H9 (cell line): Measurements from ENCODE around the gene ALKAL2. TPM values are rescaled to one million over a fixed set of nuclear protein-coding genes. Genes with fewer than 3 reads are reported as not detected.

Source experiments
- DNase-seq: peaks from one replicate; pipeline ENCODE4 v3.0.0-alpha.2; 2017
- H2AFZ ChIP-seq: one replicate; pipeline ENCODE4 v1.6.1; 2013; ENCODE audit warnings: mild to moderate bottlenecking, low read length, control low read depth, moderate library complexity
- H2AK5ac ChIP-seq: 2 replicates; pipeline ENCODE4 v1.6.1; 2013; ENCODE audit warnings: low read length, control low read depth, mixed read lengths; ENCODE audit not compliant: insufficient read length
- H2BK120ac ChIP-seq: one replicate; pipeline ENCODE4 v1.6.1; 2013; ENCODE audit warnings: low read depth, mild to moderate bottlenecking, low read length, control low read depth, inconsistent platforms; ENCODE audit not compliant: poor library complexity, severe bottlenecking
- H2BK12ac ChIP-seq: 2 replicates; pipeline ENCODE4 v1.6.1; 2013; ENCODE audit warnings: low read length, control low read depth, mixed read lengths, low read depth; ENCODE audit not compliant: insufficient read length
- H2BK15ac ChIP-seq: 2 replicates; pipeline ENCODE4 v1.6.1; 2013; ENCODE audit warnings: low read depth, low read length, control low read depth
- H2BK20ac ChIP-seq: one replicate; pipeline ENCODE4 v1.6.1; 2013; ENCODE audit warnings: low read depth, mild to moderate bottlenecking, low read length, control low read depth, inconsistent platforms; ENCODE audit not compliant: poor library complexity, severe bottlenecking
- H2BK5ac ChIP-seq: 2 replicates; pipeline ENCODE4 v1.6.1; 2013; ENCODE audit warnings: low read length, control low read depth, mixed read lengths; ENCODE audit not compliant: insufficient read length
- H3K14ac ChIP-seq: 2 replicates; pipeline ENCODE4 v1.6.1; 2013; ENCODE audit warnings: low read length, control low read depth; ENCODE audit not compliant: insufficient read depth
- H3K18ac ChIP-seq: 2 replicates; pipeline ENCODE4 v1.6.1; 2013; ENCODE audit warnings: low read depth, mild to moderate bottlenecking, mixed read lengths, low read length, control low read depth; ENCODE audit not compliant: insufficient read length
- H3K23ac ChIP-seq: 2 replicates; pipeline ENCODE4 v1.6.1; 2013; ENCODE audit warnings: low read length, control low read depth, mixed read lengths, low read depth; ENCODE audit not compliant: insufficient read length
- H3K23me2 ChIP-seq: 2 replicates; pipeline ENCODE4 v1.6.1; 2013; ENCODE audit warnings: low read depth, mild to moderate bottlenecking, mixed read lengths, low read length, control low read depth; ENCODE audit not compliant: insufficient read length, poor library complexity, severe bottlenecking
- H3K27ac ChIP-seq: 2 replicates; pipeline ENCODE4 v1.5.1; 2013; ENCODE audit warnings: low read length, control low read depth, mixed read lengths, low read depth; ENCODE audit not compliant: insufficient read length
- H3K27me3 ChIP-seq: 2 replicates; pipeline ENCODE4 v1.6.1; 2013; ENCODE audit warnings: low read length, control low read depth, inconsistent platforms; ENCODE audit not compliant: insufficient read depth
- H3K4ac ChIP-seq: 2 replicates; pipeline ENCODE4 v1.6.1; 2013; ENCODE audit warnings: low read depth, mild to moderate bottlenecking, control low read depth, inconsistent platforms, low read length, moderate library complexity
- H3K4me1 ChIP-seq: 2 replicates; pipeline ENCODE4 v1.6.1; 2013; ENCODE audit warnings: low read length, control low read depth, inconsistent platforms; ENCODE audit not compliant: insufficient read depth
- H3K4me2 ChIP-seq: 2 replicates; pipeline ENCODE4 v1.6.1; 2013; ENCODE audit warnings: low read length, control low read depth, mixed read lengths; ENCODE audit not compliant: insufficient read length, insufficient read depth
- H3K56ac ChIP-seq: 2 replicates; pipeline ENCODE4 v1.6.1; 2013; ENCODE audit warnings: low read depth, mild to moderate bottlenecking, mixed read lengths, low read length, control low read depth; ENCODE audit not compliant: insufficient read length
- H3K79me1 ChIP-seq: 2 replicates; pipeline ENCODE4 v1.6.1; 2013; ENCODE audit warnings: low read depth, mild to moderate bottlenecking, moderate library complexity, low read length, control low read depth, inconsistent platforms; ENCODE audit not compliant: insufficient read depth, poor library complexity, severe bottlenecking
- H3K79me2 ChIP-seq: 2 replicates; pipeline ENCODE4 v1.6.1; 2013; ENCODE audit warnings: low read length, control low read depth, inconsistent platforms; ENCODE audit not compliant: insufficient read depth
- H3K9ac ChIP-seq: 2 replicates; pipeline ENCODE4 v1.6.1; 2013; ENCODE audit warnings: low read length, control low read depth, mixed read lengths; ENCODE audit not compliant: insufficient read length; ENCODE audit errors: extremely low read depth
- H3K9me3 ChIP-seq: one replicate; pipeline ENCODE4 v1.6.1; 2013; ENCODE audit warnings: low read depth, low read length, inconsistent platforms; ENCODE audit not compliant: control insufficient read depth
- H3T11ph ChIP-seq: one replicate; pipeline ENCODE4 v1.6.1; 2013; ENCODE audit warnings: mild to moderate bottlenecking, low read length, control low read depth, inconsistent platforms
- H4K20me1 ChIP-seq: one replicate; pipeline ENCODE4 v1.6.1; 2013; ENCODE audit not compliant: control insufficient read depth, insufficient read length, insufficient read depth
- H4K5ac ChIP-seq: 2 replicates; pipeline ENCODE4 v1.6.1; 2013; ENCODE audit warnings: low read depth, mild to moderate bottlenecking, mixed read lengths, low read length, control low read depth; ENCODE audit not compliant: insufficient read length
- H4K8ac ChIP-seq: replicated peaks from 2 replicates; pipeline ENCODE4 v1.6.1; 2013; ENCODE audit warnings: low read length, control low read depth, mixed read lengths, low read depth; ENCODE audit not compliant: insufficient read length
- H4K91ac ChIP-seq: 2 replicates; pipeline ENCODE4 v1.6.1; 2013; ENCODE audit warnings: low read depth, mild to moderate bottlenecking, moderate library complexity, mixed read lengths, low read length, control low read depth; ENCODE audit not compliant: insufficient read length
- H3K27ac Mint-ChIP-seq, 3 experiments: 2 replicates in 2 of 3; 3 replicates in 1 of 3; pipeline ENCODE4 v1.8.0; 2020 to 2021; ENCODE audit warnings: mixed read lengths in 3 of 3, mild to moderate bottlenecking in 1 of 3, moderate library complexity in 1 of 3
- H3K27me3 Mint-ChIP-seq: 2 replicates; pipeline ENCODE4 v1.8.0; 2021; ENCODE audit warnings: low read depth, mild to moderate bottlenecking, moderate library complexity, mixed read lengths
- H3K36me3 Mint-ChIP-seq, 3 experiments: 2 replicates in 2 of 3; 3 replicates in 1 of 3; pipeline ENCODE4 v1.8.0; 2020 to 2021; ENCODE audit warnings: low read depth in 3 of 3, mixed read lengths in 3 of 3; ENCODE audit not compliant: insufficient read depth in 1 of 3
- H3K4me1 Mint-ChIP-seq, 2 experiments: 2 replicates each; pipeline ENCODE4 v1.8.0; 2020; ENCODE audit warnings: mixed read lengths in 2 of 2
- H3K4me3 Mint-ChIP-seq, 2 experiments: 2 replicates in 1 of 2; 3 replicates in 1 of 2; pipeline ENCODE4 v1.8.0; 2020 to 2021; ENCODE audit warnings: mild to moderate bottlenecking in 2 of 2, mixed read lengths in 2 of 2, moderate library complexity in 1 of 2
- H3K9me3 Mint-ChIP-seq, 2 experiments: 2 replicates in 1 of 2; 3 replicates in 1 of 2; pipeline ENCODE4 v1.8.0; 2020; ENCODE audit warnings: mild to moderate bottlenecking in 2 of 2, mixed read lengths in 2 of 2, moderate library complexity in 1 of 2
- WGBS: extraction: QIAGEN DNeasy Blood & Tissue Kit; methylation state at CpG from one replicate; pipeline ENCODE4 v1.1.7; 2013; ENCODE audit warnings: missing lambda C conversion rate, low lambda C conversion rate, mixed read lengths; ENCODE audit not compliant: insufficient read length; ENCODE audit errors: extremely low coverage; 5-methylcytosine and 5-hydroxymethylcytosine counted together
- total RNA-seq: library from RNA; stranded (reverse); gene quantifications from 2 replicates; pipeline ENCODE4 v1.2.1, GENCODE V29; 2021
- TF ChIP-seq, protein P1 (sequence below): fragments of 200-600 bp; sonication (generic); conservative IDR thresholded peaks from 3 replicates; pipeline ENCODE4 v1.8.0; 2021; ENCODE audit warnings: antibody characterized with exemption, mild to moderate bottlenecking

The ALKAL2 gene
- total RNA-seq, 1 experiment from 2014 or later = 0.48 TPM

GRCh38 chr2:279956-280649 is 7.8 kb downstream of the ALKAL2 start:
- Histone ChIP-seq H4K91ac (no peak overlapping the region), H4K8ac (no peak overlapping the region), H3K9ac (no peak overlapping the region), H3K9me3 (no peaks in the 10 kb centered on the region), H2BK5ac (no peak overlapping the region), H2BK15ac (no peak overlapping the region), H3K27me3 (no peaks in the 10 kb centered on the region), H2AK5ac (no peak overlapping the region), H3K4ac (no peak overlapping the region), H3K4me2 (no peak overlapping the region), H3K79me2 (peaks cover 2% of the 10 kb centered on the region; the same call in 1 of the 2 replicates), H3K14ac (no peak overlapping the region), H3K23ac (no peak overlapping the region), H4K20me1 (no peaks in the 10 kb centered on the region), H4K5ac (no peak overlapping the region), H3K27ac (no peak overlapping the region), H3T11ph (no peak overlapping the region), H2AFZ (no peak overlapping the region), H2BK20ac (no peak overlapping the region), H3K79me1 (peaks cover 7% of the 10 kb centered on the region), H3K23me2 (no peaks in the 10 kb centered on the region), H3K56ac (no peak overlapping the region), H2BK12ac (no peak overlapping the region), H2BK120ac (no peak overlapping the region), H3K4me1 (peaks cover 9% of the 10 kb centered on the region), H3K18ac (no peak overlapping the region)
- WGBS = no CpG with 5 or more reads among the region's 4 CpGs
- TF ChIP-seq, protein P1, sequence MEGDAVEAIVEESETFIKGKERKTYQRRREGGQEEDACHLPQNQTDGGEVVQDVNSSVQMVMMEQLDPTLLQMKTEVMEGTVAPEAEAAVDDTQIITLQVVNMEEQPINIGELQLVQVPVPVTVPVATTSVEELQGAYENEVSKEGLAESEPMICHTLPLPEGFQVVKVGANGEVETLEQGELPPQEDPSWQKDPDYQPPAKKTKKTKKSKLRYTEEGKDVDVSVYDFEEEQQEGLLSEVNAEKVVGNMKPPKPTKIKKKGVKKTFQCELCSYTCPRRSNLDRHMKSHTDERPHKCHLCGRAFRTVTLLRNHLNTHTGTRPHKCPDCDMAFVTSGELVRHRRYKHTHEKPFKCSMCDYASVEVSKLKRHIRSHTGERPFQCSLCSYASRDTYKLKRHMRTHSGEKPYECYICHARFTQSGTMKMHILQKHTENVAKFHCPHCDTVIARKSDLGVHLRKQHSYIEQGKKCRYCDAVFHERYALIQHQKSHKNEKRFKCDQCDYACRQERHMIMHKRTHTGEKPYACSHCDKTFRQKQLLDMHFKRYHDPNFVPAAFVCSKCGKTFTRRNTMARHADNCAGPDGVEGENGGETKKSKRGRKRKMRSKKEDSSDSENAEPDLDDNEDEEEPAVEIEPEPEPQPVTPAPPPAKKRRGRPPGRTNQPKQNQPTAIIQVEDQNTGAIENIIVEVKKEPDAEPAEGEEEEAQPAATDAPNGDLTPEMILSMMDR = no peak
- Mint-ChIP-seq H3K36me3 (peaks cover 36 to 60% (median 60%) of the 10 kb centered on the region in 3 experiments), H3K4me1 (peaks cover 20 to 21% of the 10 kb centered on the region in 2 experiments), H3K4me3 (no peak overlapping the region), H3K27me3 (peaks cover 10% of the 10 kb centered on the region), H3K9me3 (no peaks in the 10 kb centered on the region), H3K27ac (no peak overlapping the region)
- no peak for DNase-seq
